ENCODE results near the gene SHISA2. TPM values are rescaled to one million over a fixed set of nuclear protein-coding genes. Genes with fewer than 3 reads are reported as not detected.
A peak's percentile ranks its signal among the peaks of the same experiment; 100 is the strongest.
"Not testable (repeated sequence)": the region's sequence is repeated elsewhere in the genome, so short reads cannot be mapped to it uniquely, and the experiment has no call there.

The SHISA2 gene
- total RNA-seq (2014; rRNA removed; shearing (Covaris generic); ENCODE audit: low replicate concordance) = 0.13 TPM in 1 of 2 replicates, not detected in the other

DNA sequence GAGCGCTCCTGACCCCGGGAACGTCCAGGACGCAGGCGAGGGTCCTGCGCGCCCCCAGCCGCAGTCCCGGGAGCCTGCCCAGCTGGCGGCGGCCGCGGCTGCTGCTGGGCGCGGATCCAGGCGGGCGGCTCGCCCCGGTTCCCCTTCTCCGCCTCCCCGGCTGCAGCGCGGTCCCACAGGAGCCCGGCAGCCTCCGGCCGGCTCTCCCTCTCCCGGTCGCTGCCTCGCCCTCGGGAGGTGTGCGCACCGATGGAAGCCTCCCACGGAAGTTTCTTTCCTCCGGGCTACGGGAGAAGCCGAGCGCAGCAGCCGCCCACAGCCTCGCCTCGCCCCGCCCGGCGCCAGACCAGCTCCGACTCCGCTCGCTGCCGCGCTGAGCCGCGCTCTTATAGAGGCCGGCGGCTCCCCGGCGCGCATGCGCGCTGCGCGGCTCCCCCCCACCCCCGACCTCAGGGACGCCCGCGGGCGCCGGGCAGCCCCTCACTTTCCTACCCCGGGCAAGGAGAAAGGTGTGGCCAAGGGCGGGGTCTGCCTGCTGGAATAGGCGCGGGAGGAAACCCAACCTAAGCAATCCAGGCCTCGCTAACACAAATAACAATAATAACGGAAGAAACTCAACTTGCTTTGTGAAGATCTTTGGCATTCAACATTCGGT, at the start of gene SHISA2:
SHISA2 (minus strand) TSS at position 360 of the 655 bp plus-strand sequence. CDS start 1,041 bp downstream, outside the sequence.
- DNase-seq = peak; percentile 35
- Histone ChIP-seq H3K36me3 (no peaks in the 10 kb centered on the region), H3K4me3 (peak within 1 kb of the TSS; percentile 33), H3K27me3 (peaks cover 33% of the 10 kb centered on the region), H3K9me3 (no peaks in the 10 kb centered on the region)

DNA sequence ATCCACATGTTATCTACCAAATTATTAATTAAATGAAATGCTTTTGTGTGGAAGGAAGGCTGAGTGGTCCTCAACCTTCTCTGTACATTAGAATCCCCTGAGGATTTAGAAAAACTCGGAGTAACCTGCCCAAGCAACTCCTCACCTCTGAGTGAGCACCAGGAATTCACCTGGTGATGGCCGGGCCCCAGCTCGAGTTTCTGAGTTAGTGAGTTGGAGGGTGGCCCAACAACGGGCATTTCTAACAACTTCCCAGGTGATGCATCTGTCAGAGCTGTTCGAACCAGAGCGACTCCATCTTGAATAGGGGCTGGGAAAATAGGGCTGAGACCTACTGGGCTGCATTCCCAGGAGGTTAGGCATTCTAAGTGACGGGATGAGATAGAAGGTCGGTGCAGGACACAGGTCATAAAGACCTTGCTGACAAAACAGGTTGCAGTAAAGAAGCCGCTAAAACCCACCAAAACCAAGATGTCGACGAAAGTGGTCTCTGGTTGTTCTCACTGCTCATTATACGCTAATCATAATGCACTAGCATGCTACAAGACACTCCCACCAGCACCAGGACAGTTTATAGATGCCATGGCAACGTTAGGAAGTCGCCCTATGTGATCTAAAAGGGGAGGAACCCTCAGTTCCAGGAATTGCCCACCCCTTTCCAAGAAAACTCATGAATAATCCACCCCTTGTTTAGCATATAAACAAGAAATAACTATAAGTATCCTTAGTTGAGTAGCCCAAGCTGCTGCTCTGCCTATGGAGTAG, 44.2 kb upstream of the SHISA2 start:
- H3K27me3 ChIP-seq = peaks cover 4% of the 10 kb centered on the region; the same call in 1 of the 2 replicates
- peaks cover 3% of the 10 kb centered on the region; the same call in 1 of the 2 replicates for H3K9me3 ChIP-seq
- no peak for DNase-seq
- H3K36me3 ChIP-seq = no peaks in the 10 kb centered on the region
- no peak overlapping the region for H3K4me3 ChIP-seq

DNA sequence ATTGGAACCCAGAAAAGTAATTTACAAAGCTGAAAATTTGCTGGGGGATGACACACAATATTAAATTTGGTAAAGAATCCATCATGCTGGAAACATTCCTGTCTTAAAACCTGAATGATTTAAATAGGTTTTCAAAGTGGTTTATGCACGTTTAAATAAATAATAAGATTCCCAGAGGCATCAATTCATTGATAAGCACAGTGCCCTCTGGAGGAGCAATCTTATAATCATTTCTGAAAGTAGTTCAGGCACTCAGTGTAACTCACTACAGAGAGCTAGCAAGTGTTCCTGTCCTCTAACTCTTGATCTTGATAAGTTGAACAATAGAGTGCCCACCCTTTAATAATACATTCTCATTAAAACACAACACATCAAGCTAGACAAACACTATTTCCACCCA, 43.5 kb upstream of the SHISA2 start:
- H3K9me3 ChIP-seq = peaks cover 3% of the 10 kb centered on the region; the same call in 1 of the 2 replicates
- DNase-seq = no peak
- H3K27me3 ChIP-seq = peaks cover 4% of the 10 kb centered on the region; the same call in 1 of the 2 replicates
- H3K4me3 ChIP-seq = no peak overlapping the region
- H3K36me3 ChIP-seq = no peaks in the 10 kb centered on the region

DNA sequence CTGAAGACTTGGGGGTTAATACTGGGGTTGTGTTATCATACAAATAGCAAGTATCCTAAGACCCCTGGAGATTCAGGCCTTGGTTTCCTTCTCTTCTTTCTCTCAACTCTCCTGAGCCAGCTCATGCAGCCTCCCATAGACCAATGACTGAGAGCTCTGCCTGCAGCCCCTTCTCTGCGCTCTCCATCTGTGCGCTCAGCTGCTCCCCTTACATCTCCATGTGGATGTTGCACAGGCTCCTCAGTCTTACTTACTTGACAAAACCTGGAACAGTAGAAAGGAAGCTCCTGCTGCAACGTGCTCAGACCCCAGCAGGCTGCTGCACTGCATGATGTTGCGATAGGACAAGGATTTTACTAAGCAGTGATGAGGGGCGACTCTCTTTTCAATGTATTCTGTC, 25.0 kb upstream of the SHISA2 start:
- not testable (repeated sequence) for H3K9me3 ChIP-seq, DNase-seq, H3K36me3 ChIP-seq, H3K4me3 ChIP-seq, H3K27me3 ChIP-seq

DNA sequence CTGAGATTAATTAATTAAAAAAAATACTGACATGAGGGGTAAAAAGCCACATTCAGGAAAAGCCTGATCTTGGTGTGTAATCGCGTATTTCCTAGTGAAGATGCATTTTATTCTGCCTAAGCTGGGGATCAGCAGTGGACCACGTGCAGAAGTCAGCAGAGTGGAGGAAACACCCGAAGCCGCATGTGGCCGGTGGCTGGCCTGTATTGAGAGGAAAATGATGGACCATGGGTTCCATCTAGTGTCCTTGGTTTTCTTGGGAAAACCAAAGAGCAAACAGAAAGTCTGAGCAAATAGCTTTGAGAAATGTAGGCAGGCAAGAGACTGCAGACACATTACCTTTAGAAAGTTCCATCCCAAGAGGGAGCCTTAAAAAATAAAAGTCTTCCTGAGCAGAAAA, 23.7 kb upstream of the SHISA2 start:
- Histone ChIP-seq H3K27me3 (peaks cover 3% of the 10 kb centered on the region; the same call in 1 of the 2 replicates), H3K9me3 (no peaks in the 10 kb centered on the region), H3K36me3 (no peaks in the 10 kb centered on the region), H3K4me3 (no peak overlapping the region)
- DNase-seq = no peak

DNA sequence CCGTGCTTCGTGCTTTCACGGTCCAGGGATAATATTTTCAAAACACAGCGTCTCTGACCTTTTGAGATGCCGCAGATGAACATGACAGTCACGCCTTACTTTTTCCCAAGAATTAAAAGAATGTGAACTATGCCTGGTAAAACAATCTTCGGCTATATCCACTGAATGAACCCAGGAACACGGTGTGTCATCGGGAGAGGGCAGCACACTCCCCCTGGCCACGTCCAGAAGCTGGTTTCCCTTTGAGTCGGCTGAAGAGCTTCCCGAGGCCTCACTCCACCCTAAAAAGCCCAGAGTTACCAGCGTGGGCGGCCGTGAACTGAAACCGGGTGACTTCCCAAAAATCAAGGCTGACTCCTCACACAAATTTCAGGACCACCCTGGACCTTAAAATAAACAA, 22.9 kb upstream of the SHISA2 start:
- no peaks in the 10 kb centered on the region for H3K36me3 ChIP-seq
- H3K4me3 ChIP-seq = no peak overlapping the region
- peaks cover 3% of the 10 kb centered on the region; the same call in 1 of the 2 replicates for H3K27me3 ChIP-seq
- peak; percentile 44 for DNase-seq
- no peaks in the 10 kb centered on the region for H3K9me3 ChIP-seq

DNA sequence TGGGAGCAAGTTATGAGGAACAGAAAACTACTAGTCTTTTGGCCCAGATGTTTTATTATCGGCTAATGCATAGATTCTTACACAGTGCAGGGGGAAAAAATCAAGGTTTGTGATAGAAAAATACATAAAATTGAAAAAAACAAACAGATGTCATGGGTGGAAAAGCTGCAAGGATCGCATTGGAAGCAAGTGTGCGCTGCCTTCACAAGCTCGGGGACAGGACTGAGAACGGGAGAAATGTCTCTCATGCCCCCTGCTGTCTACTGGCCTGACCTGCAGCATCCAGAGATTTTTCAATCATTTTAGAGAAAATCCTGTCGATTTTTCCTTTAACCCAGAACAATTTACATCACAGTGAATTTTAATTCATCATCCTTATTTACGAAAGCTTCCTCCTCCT, 20.5 kb upstream of the SHISA2 start:
- not testable (repeated sequence) for H3K9me3 ChIP-seq, H3K27me3 ChIP-seq, DNase-seq, H3K4me3 ChIP-seq, H3K36me3 ChIP-seq

DNA sequence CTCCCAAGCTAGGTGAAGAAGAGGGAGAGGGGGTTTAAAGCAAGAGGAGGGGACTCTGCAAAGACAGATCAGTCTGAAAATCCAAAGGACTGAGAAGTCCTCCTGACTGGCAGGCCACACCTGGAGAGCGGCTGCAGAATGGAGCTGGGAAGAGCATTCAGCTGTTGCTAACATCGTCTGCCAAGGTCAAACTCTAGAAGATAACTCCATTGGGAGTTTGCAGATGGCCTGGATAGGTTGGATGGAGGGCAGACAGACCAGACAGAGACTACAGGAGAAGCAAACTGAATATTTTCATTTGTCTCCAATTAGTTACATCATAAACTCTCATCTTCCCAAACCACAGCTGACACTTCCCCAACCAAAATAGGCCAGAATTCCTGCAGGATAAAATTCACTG, 19.9 kb upstream of the SHISA2 start:
- DNase-seq = no peak
- H3K27me3 ChIP-seq = no peaks in the 10 kb centered on the region
- H3K36me3 ChIP-seq = no peaks in the 10 kb centered on the region
- H3K4me3 ChIP-seq = no peak overlapping the region
- no peaks in the 10 kb centered on the region for H3K9me3 ChIP-seq

DNA sequence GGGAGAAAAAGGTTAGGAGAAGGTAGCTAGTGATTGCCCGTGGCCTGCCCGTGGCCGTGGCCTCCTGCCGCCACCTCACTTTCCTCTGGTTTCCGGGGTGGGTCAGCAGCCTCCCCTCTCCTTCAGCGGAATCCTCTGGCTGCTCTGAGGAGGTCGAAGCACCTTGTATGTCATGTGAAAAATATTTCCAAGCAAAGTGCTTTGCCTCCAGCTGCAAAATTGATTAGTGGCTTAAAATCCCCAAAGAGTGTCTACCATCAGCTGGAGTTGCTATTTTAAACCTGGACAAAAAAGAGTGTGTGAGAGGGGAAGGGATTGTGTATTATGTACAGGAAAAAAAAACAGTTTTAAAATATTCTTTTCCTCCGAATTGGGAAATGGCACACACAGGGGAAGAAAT, 17.8 kb upstream of the SHISA2 start:
- not testable (repeated sequence) for H3K4me3 ChIP-seq, H3K27me3 ChIP-seq, H3K36me3 ChIP-seq, DNase-seq, H3K9me3 ChIP-seq

DNA sequence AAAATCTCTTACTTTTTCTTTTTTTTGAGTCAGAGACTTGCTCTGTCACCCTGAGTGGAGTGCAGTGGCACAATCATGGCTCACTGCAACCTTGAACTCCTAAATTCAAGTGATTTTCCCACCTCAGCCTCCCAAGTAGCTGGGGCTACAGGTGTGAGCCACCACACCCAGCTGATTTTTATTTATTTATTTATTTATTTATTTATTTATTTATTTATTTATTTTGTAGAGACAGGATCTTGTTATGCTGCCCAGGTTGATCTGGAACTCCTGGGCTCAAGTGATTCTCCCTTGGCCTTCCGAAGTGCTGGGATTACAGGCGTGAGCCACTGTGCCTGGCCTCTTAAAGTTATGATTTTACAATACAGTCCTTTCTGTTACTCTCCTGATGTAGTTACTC, 16.6 kb upstream of the SHISA2 start:
- not testable (repeated sequence) for H3K4me3 ChIP-seq, H3K9me3 ChIP-seq, H3K36me3 ChIP-seq, H3K27me3 ChIP-seq, DNase-seq

DNA sequence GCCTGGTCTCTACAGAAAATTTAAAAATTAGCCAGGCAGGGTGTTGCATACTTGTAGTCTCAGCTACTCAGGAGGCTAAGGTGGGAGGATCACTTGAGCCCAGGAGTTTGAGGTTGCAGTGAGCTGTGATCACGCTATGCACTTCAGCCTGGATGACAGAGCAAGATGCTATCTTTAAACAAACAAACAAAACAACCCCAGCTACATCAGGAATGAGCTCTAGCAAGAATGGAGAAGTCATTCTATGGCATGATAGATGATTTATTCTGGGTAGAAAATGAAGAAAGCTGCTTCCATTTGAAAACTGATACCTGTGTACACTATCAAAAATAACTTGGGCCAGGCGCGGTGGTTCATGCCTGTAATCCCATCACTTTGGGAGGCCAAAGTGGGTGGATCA, 15.8 kb upstream of the SHISA2 start:
- Histone ChIP-seq H3K36me3 (no peaks in the 10 kb centered on the region), H3K4me3 (no peak overlapping the region), H3K27me3 (no peaks in the 10 kb centered on the region), H3K9me3 (no peaks in the 10 kb centered on the region)
- no peak for DNase-seq

DNA sequence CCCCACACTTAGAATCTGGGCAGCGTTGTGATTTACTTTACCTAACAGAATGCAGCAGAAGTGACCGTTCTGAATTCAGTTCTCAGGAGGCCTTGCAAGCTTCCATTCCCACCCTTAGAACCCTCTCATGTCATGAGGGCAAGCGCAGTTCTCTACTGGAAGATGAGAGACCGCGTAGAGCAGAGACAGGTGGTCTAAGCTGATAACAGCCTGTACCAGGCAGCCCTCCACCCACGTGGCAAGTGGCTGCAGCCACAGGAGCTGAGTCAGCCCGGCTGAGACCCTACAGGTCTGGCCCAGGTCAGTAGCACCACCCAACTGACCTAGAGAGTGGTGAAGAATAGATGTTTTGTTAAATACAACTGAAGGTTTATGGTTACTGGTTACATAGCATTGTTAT, 14.7 kb upstream of the SHISA2 start:
- not testable (repeated sequence) for H3K4me3 ChIP-seq, H3K9me3 ChIP-seq, H3K36me3 ChIP-seq, DNase-seq, H3K27me3 ChIP-seq

DNA sequence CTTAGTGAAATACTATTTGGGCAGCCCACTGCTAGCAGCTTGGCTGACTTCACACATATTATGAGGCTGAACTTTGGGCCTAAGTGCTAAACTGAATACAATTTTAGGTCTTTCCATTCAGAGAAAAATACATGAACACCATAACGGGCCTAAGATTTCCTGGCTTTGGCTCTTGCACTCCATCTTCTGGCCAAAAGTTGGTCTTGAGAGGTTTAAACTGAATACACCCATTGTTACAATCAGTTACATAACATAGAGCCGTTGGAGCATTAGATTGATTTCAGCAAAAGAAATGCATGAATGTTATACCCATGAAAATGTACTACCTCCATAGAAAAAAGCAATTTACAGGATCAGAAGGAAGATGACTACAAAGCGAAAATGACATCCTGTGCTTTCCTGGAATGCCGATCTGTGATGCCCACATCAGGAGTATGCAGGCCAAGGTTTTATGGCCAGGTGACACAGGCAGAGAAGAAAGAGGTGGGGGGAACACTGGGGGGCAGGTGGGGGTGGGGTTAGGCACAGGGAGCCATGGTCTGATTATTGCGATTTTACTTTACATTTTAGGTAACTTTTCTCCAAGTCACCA, 11.1 kb upstream of the SHISA2 start:
- Histone ChIP-seq H3K27me3 (no peaks in the 10 kb centered on the region), H3K4me3 (no peak overlapping the region), H3K9me3 (no peaks in the 10 kb centered on the region), H3K36me3 (no peaks in the 10 kb centered on the region)
- DNase-seq = peak; percentile 33

DNA sequence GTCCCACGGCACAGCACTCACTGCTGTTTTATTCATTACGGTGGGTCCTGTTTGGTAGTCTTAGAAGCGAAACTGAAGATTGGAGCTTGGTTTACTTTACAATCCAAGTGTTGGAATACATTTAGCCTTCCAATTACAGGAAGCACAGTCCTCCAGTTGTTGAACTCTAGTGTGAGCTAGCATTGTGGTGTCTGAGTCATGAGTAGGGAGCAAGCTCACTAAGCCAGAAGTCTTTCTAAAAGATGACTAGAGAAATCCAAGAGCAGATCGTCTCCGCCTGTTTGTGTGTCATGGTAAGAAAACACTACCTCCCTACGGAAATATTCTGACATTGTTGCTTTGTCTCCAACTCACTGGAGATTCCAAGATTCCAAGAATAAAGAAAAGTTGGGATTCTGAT, 10.1 kb upstream of the SHISA2 start:
- Histone ChIP-seq H3K4me3 (no peak overlapping the region), H3K27me3 (no peaks in the 10 kb centered on the region), H3K36me3 (no peaks in the 10 kb centered on the region), H3K9me3 (no peaks in the 10 kb centered on the region)
- peak; percentile 71 for DNase-seq

DNA sequence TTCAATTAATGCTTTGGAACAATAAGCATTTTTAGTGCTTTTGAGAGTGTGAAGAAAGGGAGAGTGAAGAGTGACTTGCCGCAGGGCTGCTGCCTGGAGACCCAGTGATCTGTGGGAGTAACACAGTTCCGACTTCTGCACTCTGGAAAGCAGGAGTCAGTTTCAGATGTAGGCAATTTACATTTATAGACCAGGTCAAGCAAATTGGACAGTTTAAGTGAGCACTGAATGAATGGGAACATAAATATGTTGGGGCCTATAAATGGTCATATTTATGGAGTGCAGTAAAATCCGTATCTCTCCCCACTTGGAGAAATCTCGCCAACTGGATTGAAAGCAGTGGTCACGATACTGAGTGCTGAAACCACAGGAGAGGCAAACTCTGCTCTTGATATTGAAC, 9.4 kb upstream of the SHISA2 start:
- H3K4me3 ChIP-seq = no peak overlapping the region
- H3K27me3 ChIP-seq = no peaks in the 10 kb centered on the region

DNA sequence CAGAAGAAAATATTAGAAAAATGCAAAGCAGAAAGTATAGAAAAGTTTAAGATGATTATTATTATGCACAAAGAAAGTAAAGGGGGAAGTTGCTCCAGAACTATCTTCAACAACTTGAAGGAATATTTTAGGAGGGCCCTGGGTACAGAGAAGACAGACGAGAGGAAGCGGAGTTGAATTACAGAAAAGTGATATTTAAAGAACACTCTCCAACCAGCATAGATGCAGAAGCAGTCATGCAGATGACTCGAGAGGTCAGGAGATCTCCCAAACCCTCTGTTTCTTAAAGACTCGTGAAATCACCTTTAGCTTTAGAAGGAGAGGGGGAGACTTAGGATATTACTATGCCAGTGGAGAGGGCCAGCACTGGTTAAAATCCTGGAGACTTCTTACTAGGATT, 8.5 kb upstream of the SHISA2 start:
- no peak overlapping the region for H3K4me3 ChIP-seq
- no peaks in the 10 kb centered on the region for H3K27me3 ChIP-seq
- no peaks in the 10 kb centered on the region for H3K36me3 ChIP-seq
- no peak for DNase-seq
- no peaks in the 10 kb centered on the region for H3K9me3 ChIP-seq

More for the DNA sequence above, 9.4 kb upstream of the SHISA2 start:
- Histone ChIP-seq H3K9me3 (no peaks in the 10 kb centered on the region), H3K36me3 (no peaks in the 10 kb centered on the region)
- no peak for DNase-seq

DNA sequence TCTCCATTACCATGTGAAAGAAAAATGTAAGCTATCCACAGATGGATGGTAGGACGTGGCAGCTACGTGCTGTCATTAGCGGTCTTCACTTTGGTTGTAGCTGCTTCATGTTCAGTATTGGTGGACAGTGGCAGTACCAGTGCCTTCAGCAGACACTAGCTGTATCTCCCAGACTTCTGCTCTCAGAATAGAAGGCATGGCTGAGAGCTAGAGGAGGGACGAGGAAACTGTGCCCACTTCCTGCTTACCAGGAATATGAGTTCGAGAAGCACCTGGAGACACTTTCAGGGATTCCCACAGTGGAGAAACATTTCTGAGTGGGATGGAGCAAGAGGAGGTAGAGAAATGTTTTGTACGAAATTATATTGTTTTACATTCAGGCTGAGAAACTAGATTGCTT, 6.9 kb upstream of the SHISA2 start:
- DNase-seq = no peak
- Histone ChIP-seq H3K9me3 (no peaks in the 10 kb centered on the region), H3K27me3 (no peaks in the 10 kb centered on the region; the same call in 1 of the 2 replicates), H3K4me3 (no peak overlapping the region), H3K36me3 (no peaks in the 10 kb centered on the region)

Measured in MG63 (cell line).